GM19025 (cell line): ENCODE data around the gene GIT1.
"Not testable (repeated sequence)": the region's sequence is repeated elsewhere in the genome, so short reads cannot be mapped to it uniquely, and the experiment has no call there.

Experiments used
- ATAC-seq: cut with Tn5 transposase; IDR thresholded peaks from one replicate; pipeline ENCODE4 v1.9.1; 2021; ENCODE audit warnings: mild to moderate bottlenecking, low read depth, moderate library complexity; ENCODE audit not compliant: unreplicated experiment

GIT1 gene

DNA sequence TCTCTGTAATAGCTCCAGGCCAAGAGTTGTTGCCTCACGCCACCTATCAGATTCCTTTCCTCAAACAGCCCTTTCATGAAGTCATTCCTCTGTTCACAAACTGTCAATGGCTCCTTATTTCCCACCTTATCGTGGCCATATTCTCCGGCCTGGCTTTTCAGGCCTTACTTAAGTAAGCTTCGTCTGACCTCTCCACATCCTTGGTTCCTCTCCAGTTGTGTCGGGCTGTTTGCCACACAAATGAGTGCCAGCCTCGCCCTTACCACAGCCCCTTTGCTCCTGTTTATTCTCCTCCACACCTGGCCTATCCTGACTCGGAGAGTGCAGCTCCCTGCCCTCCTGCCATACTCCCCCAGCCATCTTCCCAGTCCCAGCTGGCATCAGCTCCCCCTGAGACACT, 18.9 kb downstream of the GIT1 start:
- no peak for ATAC-seq

GRCh38 chr17:29569245-29569950, 20.1 kb downstream of the GIT1 start:
- ATAC-seq = no peak

GRCh38 chr17:29568331-29569244, 20.9 kb downstream of the GIT1 start, which contains the start of gene TP53I13:
Gene TP53I13 (plus strand): TSS chr17:29568701. CDS start chr17:29568759, 58 bp downstream.
- peak; percentile 36 for ATAC-seq

- ATAC-seq = peak; percentile 23
Measured at GRCh38 chr17:29567554-29568330, 21.7 kb downstream of the GIT1 start.

DNA sequence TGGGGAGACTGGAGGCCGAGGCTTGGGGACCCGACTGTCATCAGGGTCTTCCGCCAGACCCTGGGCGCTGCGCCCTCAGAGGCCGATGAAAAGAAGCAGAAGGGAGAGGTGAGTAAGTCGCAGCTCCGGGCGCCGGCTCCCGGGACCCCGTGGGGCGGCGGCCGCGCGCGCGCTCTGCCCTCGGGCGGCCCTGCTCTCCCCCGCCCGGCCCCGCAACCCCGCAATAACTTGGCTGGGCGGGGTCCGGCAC, 22.2 kb downstream of the GIT1 start:
- ATAC-seq = no peak

- no peak for ATAC-seq
Measured at GRCh38 chr17:29566473-29567303, 22.8 kb downstream of the GIT1 start, which contains the start of gene ABHD15. Gene ABHD15 (minus strand): TSS chr17:29567037. CDS start chr17:29566966, 71 bp downstream.

GRCh38 chr17:29565643-29566472, 23.6 kb downstream of the GIT1 start:
- ATAC-seq = no peak

DNA sequence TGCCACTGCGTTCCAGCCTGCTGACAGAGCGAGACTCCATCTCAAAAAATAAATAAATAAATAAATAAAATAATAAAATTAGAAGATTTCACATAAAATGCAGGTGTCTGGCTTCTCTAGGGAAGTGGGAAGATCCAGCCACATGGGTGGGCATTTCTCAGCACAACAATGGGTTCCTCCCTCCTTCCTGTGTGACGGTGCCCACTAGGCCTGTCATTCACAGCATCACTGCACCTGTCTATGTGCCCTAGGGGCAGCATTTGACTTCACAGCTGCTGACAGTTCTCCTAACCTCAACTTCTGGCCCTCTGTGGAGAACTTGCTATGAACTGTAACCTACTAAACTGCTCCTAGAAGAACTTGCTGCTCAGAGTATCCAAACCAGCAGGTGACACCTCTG, 25.6 kb downstream of the GIT1 start:
- no peak for ATAC-seq

GRCh38 chr17:29562615-29563014, 26.8 kb downstream of the GIT1 start:
- ATAC-seq = no peak

- no peak for ATAC-seq
Measured at GRCh38 chr17:29561554-29562517, 27.6 kb downstream of the GIT1 start.

GRCh38 chr17:29560316-29560715, 29.1 kb downstream of the GIT1 start:
- ATAC-seq = no peak

GRCh38 chr17:29559640-29560039, 29.8 kb downstream of the GIT1 start:
- ATAC-seq = no peak

DNA sequence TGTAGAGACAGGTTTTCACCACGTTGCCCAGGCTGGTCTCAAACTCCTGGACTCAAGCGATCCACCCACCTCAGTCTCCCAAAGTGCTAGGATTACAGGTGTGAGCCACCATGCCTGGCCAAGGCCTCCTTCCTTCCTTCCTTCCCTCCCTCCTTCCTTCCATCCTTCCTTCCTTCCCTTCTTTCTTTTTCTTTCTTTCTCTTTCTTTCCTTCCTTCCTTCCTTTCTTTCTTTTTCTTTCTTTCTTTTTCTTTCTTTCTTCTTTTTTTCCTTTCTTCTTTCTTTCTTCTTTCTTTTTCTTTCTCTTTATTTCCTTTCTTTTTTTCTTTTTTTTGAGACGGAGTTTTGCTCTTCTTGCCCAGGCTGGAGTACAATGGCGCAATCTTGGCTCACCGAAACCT, 31.3 kb downstream of the GIT1 start:
- ATAC-seq = not testable (repeated sequence)

- no peak for ATAC-seq
Measured at GRCh38 chr17:29557739-29558116, 31.7 kb downstream of the GIT1 start.

DNA sequence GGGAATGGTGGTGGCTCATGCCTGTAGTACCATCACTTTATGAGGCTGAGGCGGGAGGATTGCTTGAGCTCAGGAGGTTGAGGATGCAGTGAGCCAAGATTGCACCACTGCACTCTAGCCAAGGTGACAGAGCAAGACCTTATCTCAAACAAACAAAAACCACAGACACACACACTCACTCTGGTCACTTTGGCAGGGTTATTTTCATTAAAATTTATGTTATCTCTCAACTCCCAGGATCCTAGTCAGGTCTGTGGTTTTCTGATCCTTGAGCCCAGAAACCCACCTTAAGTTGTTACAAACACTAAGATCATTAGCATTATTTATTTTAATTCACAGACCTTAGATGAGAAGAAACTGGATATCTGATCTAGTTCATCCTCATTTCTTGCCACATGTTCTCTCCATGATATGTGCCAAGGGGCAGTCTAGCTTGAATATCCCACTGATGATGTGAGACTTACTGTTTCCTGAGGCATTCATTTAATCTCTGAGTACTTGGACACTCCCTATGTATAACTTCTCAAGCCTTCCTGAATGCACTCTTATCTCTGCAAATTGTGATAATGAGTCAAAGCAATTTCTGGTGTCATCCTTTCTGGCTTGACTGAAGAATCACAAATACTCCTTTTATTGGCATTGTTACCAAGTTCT, 32.2 kb downstream of the GIT1 start:
- no peak for ATAC-seq

DNA sequence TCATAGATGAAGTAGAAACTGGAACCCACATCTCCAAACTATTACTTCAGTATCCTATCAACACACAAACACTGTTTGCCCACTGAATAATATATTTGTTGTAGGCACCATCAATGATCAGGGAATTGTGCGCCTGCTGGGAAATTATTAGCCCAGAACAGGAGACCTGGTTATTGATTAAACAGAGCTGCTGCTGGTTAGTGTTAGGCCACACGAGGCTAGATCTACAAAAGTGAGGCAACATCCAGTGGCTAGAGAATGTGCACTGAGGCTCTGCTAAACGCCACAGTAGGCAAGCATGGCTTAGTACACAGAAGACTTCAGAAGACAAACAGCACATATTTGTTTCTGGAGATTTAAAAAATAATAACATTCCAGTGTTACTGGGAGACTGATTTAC, 33.6 kb downstream of the GIT1 start:
- ATAC-seq = no peak

DNA sequence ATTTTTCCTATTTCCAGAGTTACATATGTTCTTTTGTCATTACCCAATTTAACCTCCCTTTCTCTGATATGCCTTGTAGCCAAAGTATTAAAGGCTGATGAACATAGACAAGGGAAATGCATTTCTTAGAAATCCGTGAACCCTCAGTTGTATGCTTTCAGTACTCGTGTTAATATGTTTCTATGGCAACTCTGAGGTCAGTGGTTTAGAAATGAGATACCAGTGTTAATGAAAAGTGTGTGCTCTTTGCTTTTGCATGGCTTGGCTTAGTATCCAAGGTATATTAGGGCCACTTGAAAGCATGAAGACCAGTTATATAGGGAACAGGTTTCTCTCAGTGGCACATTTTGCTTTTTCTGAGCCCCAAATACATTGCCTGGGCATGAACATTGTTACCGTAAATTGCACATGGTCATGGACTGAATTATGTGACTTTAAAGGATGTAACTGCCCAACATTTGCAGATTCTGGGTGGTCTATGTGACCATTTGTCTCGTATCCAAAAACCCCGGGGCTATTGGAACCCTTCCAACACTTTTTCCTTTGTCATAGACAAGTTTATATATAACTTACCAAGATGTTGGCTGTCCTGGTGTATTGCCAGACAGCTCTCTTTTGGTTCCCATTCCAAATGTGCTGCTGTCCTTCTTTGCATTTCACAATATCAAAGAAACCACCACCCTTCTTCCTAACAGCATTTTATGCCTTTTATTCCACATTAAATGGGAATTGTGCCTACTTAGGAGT, 40.1 kb downstream of the GIT1 start:
- ATAC-seq = no peak
